ENCODE data around the gene CHST8.

The CHST8 gene

DNA sequence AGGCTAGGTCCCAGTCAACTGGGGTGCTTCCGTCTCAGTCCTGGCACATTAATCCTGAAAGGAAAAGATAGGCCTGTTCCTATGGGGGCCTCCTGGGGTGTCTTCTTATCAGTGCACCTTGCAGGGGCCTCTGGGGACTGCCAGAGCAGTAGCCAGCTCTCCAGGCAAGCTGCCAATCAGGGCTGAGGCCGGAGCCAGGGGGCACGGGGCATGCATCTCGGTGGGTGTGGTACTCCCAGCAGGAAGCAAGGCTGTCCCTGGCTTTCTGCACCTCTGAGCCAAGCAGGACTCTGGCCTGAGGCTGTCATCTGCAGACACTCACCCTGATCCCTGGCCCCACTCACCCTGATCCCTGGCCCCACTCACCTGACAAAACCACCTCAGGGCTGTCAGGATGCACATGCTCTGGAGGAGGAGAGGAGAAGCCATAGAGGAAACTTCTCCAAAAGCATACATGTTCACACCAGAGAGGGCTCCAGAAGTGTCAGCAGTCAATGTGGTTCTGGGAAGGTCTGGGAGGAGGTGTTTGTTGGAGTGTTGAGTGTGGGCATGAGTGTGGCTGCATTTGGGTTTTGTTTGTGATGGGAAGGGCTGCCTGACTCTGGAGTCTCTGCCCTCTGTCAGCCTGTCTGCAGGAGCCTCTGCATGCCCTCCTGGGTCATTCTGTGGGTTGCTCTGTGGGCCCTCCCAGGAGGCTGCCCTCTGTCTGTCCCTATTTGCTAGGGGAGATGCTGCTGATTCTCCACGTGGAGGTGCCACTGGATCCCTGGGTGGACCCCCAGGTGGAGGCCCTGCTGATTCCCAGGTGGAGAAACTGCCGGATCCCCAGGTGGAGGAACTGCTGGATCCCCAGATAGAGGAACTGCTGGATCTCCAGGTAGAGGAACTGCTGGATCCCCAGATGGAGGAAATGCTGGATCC lies 152.2 kb downstream of the CHST8 start:
- H3K4me1 ChIP-seq (ENCODE audit: control insufficient read depth, low read length), result no peaks in the 10 kb centered on the region
- no peaks in the 10 kb centered on the region for H3K27me3 ChIP-seq (ENCODE audit: control insufficient read depth, low read length)
- no peaks in the 10 kb centered on the region for H4K20me1 ChIP-seq (ENCODE audit: control insufficient read depth, insufficient read depth, low read depth, low read length)
- no peaks in the 10 kb centered on the region for H3F3A ChIP-seq (ENCODE audit: control insufficient read depth, insufficient read depth)
- no peak overlapping the region for H3K27ac ChIP-seq (ENCODE audit: low read depth, low read length)
- no peaks in the 10 kb centered on the region for H3K36me3 ChIP-seq (ENCODE audit: control insufficient read depth, low read length)
- no peak overlapping the region for H3K4me2 ChIP-seq (ENCODE audit: low read length)
- no peaks in the 10 kb centered on the region for H3K9me3 ChIP-seq (ENCODE audit: control insufficient read depth, insufficient read depth, low read length)
- no peaks in the 10 kb centered on the region for H3K9me2 ChIP-seq (replicated peaks; ENCODE audit: control insufficient read depth, low read length)
- H3K79me2 ChIP-seq (ENCODE audit: control insufficient read depth, low read length), result no peaks in the 10 kb centered on the region
- no peak overlapping the region for H3K4me3 ChIP-seq (ENCODE audit: low read length)
- TF ChIP-seq CTCF (IDR thresholded peaks at IDR 0.05; ENCODE audit: low read depth, low read length, poor library complexity, severe bottlenecking), result no peak

GRCh38 chr19:33774751-33775150 lies 153.0 kb downstream of the CHST8 start:
- Histone ChIP-seq H3K4me3 (ENCODE audit: low read length) (no peak overlapping the region), H3K4me1 (ENCODE audit: control insufficient read depth, low read length) (no peaks in the 10 kb centered on the region), H3K36me3 (ENCODE audit: control insufficient read depth, low read length) (no peaks in the 10 kb centered on the region), H3K27me3 (ENCODE audit: control insufficient read depth, low read length) (no peaks in the 10 kb centered on the region), H3K4me2 (ENCODE audit: low read length) (no peak overlapping the region), H3K9me2 (replicated peaks; ENCODE audit: control insufficient read depth, low read length) (no peaks in the 10 kb centered on the region), H3K9me3 (ENCODE audit: control insufficient read depth, insufficient read depth, low read length) (no peaks in the 10 kb centered on the region), H3F3A (ENCODE audit: control insufficient read depth, insufficient read depth) (no peaks in the 10 kb centered on the region), H3K79me2 (ENCODE audit: control insufficient read depth, low read length) (no peaks in the 10 kb centered on the region), H3K27ac (ENCODE audit: low read depth, low read length) (no peak overlapping the region), H4K20me1 (ENCODE audit: control insufficient read depth, insufficient read depth, low read depth, low read length) (no peaks in the 10 kb centered on the region)
- TF ChIP-seq CTCF (IDR thresholded peaks at IDR 0.05; ENCODE audit: low read depth, low read length, poor library complexity, severe bottlenecking), result no peak
- TF ChIP-seq EZH2phosphoT487 (IDR thresholded peaks at IDR 0.05; ENCODE audit: borderline replicate concordance, low read length), result no peak

DNA sequence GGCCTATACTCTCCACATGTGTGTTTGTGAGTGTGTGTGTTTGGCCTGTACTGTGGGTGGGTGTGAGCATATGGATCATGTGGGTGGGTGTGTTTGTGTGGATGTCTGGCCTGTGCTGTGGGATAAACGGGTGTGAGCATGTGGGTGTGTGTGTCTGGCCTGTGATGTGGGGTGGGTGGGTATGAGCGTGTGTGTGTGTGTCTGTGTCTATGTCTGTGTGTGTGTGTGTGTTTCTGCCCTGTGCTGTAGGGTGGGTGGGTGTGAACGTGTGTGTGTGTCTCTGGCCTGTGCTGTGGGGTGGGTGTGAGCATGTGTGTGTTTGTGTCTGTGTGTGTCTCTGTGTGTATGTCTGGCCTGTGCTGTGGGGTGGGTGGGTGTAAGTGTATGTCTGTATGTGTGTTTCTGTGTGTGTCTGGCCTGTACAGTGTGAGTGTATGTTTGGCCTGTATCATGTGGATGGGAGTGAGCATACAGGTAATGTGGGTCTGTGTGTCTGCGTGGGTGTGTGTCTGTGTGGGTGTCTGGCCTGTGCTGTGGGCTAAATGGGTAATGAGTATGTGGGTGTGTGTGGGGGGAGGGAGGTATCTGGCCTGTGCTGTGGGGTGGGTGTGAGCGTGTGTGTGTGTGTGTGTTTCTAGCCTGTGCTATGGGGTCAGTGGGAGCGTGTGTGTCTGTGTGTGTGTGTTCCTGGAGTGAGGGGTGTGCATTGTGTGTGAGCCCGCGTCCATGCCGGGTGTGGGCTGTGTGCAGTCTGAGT lies 154.2 kb downstream of the CHST8 start:
- Histone ChIP-seq H3K36me3 (ENCODE audit: control insufficient read depth, low read length) (no peaks in the 10 kb centered on the region), H3K79me2 (ENCODE audit: control insufficient read depth, low read length) (no peaks in the 10 kb centered on the region), H3K9me2 (replicated peaks; ENCODE audit: control insufficient read depth, low read length) (no peaks in the 10 kb centered on the region), H3K4me1 (ENCODE audit: control insufficient read depth, low read length) (no peaks in the 10 kb centered on the region), H3K4me3 (ENCODE audit: low read length) (no peak overlapping the region), H4K20me1 (ENCODE audit: control insufficient read depth, insufficient read depth, low read depth, low read length) (no peaks in the 10 kb centered on the region), H3K27me3 (ENCODE audit: control insufficient read depth, low read length) (no peaks in the 10 kb centered on the region), H3K9me3 (ENCODE audit: control insufficient read depth, insufficient read depth, low read length) (no peaks in the 10 kb centered on the region), H3K4me2 (ENCODE audit: low read length) (no peak overlapping the region), H3K27ac (ENCODE audit: low read depth, low read length) (no peak overlapping the region), H3F3A (ENCODE audit: control insufficient read depth, insufficient read depth) (no peaks in the 10 kb centered on the region)
- TF ChIP-seq EZH2phosphoT487 (IDR thresholded peaks at IDR 0.05; ENCODE audit: borderline replicate concordance, low read length) (no peak), CTCF (IDR thresholded peaks at IDR 0.05; ENCODE audit: low read depth, low read length, poor library complexity, severe bottlenecking) (no peak)

All from DOHH2 (cell line).